ENCODE results near the gene CHD5.

CHD5 gene

DNA sequence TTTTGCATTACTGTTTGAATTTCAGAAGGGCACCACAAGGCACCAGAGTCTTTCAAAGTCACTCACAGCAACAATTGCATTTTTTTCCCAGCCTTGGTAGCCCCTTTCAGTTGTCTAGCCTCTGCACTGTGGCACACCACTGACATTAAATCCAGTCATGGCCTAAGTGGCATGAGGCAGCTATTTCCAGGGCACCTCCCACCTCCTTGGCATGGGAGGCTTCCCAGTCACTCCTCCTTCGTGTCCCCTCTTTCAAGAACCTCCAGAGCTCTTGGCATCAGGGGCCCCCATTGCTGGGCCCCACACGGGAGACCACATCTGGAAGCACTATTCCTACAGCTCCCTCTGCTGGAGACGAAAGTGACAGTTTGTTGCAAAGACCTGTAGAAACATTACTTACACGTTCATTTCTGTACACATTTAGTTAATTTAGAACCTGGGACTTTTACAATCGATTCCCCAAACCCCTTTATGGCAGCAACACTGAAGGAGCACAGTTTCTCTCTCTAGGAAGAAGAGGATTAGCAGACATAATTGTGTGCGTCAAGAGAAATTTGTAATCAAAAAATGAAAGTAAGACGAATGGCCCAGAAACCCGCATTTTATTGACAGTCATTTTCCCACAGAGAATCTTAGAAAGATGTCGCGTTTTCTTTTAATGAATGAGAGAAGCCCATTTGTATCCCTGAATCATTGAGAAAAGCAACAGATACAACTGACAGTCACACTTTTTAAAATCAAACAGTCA, 5.7 kb upstream of the CHD5 start:
- no peak overlapping the region for H3K4me3 Mint-ChIP-seq
- H3K27me3 Mint-ChIP-seq = no peaks in the 10 kb centered on the region
- H3K27ac Mint-ChIP-seq = no peak overlapping the region
- peaks cover 38% of the 10 kb centered on the region for H3K4me1 Mint-ChIP-seq (ENCODE audit: low read depth)
- H3K9me3 Mint-ChIP-seq (ENCODE audit: low read depth) = no peaks in the 10 kb centered on the region
- H3K36me3 Mint-ChIP-seq = peaks cover 5% of the 10 kb centered on the region

DNA sequence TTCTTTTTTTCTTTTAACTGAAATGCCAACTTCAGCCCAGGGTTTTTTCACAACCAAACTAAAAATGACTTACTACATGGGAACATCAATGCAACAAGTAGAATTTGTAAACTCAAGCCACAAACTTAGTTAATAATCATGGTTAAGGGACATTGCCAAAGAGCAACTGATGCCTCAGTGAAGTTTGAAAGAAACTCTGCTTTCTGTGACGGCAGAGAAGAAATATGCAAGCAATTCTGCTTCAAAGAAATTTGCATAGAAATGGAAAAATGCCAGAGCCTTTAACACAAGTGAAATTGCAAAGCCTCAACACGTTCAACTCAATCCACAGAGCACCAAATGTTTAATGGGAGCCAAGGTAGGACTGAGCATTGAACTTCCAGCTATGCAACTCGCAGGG, 5.0 kb upstream of the CHD5 start:
- Mint-ChIP-seq H3K27ac (peak overlapping the region; percentile 16), H3K9me3 (ENCODE audit: low read depth) (no peaks in the 10 kb centered on the region), H3K4me1 (ENCODE audit: low read depth) (peaks cover 39% of the 10 kb centered on the region), H3K36me3 (peaks cover 5% of the 10 kb centered on the region), H3K4me3 (no peak overlapping the region), H3K27me3 (no peaks in the 10 kb centered on the region)

DNA sequence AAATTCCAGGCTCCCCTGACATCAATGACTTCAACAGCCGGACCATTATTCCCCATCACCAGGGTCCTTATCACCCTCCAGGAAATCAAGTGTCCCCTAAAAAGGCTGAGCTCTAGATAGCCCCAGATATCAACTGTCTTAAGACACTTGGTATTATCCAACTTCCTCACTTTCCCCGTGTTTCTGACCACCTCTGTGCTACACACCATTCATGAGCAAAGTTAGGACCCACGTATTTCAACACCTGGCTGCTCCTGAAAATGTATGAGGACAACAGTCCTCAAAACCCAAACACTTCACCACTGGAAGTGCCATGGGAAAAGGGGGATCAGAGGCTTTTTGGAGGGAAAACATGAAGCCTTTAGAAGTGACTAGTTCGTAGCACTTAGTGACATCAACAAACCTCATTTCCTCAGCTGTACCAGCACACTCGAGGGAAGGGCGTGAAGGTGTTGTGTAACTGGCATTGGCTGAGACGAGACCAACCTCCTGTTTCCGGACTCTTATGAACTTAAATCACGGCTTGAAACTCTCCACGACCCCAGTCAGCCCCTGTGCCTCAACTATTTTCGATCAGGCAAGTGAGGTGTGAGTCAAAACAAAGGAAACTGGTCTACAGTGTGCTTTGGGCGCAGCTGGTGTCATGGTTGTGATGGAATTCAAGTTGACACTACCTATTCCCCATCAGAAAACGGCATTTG, 4.1 kb upstream of the CHD5 start:
- Mint-ChIP-seq H3K4me3 (no peak overlapping the region), H3K36me3 (peaks cover 5% of the 10 kb centered on the region), H3K9me3 (ENCODE audit: low read depth) (no peaks in the 10 kb centered on the region), H3K27me3 (no peaks in the 10 kb centered on the region), H3K4me1 (ENCODE audit: low read depth) (peaks cover 36% of the 10 kb centered on the region), H3K27ac (peak overlapping the region; percentile 28)

DNA sequence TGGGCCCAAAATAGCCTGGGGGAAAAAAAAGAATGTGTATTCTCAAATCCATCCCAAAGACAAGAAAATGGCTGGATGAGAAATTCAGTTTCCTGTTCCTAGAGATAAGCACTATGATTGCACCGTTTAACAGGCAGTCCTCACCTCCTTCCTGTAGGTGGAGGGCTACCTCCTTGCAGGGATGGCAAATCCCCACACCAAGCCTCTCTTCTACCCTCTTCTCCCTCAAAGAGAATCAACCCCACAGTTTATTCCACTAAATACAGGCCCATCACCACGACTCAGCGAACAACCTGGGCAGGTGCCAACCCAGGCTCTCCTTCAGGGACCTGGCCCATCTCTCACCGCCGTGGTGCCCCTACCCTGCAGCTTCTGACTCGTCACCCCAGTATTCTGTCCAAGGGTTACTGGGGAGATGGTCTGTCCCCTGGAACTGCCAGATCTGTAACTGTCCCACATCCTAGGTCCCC, 3.4 kb upstream of the CHD5 start:
- Mint-ChIP-seq H3K27ac (peak overlapping the region; percentile 28), H3K9me3 (ENCODE audit: low read depth) (no peaks in the 10 kb centered on the region), H3K4me3 (no peak overlapping the region), H3K4me1 (ENCODE audit: low read depth) (peaks cover 35% of the 10 kb centered on the region), H3K36me3 (peaks cover 2% of the 10 kb centered on the region), H3K27me3 (peaks cover 3% of the 10 kb centered on the region)

DNA sequence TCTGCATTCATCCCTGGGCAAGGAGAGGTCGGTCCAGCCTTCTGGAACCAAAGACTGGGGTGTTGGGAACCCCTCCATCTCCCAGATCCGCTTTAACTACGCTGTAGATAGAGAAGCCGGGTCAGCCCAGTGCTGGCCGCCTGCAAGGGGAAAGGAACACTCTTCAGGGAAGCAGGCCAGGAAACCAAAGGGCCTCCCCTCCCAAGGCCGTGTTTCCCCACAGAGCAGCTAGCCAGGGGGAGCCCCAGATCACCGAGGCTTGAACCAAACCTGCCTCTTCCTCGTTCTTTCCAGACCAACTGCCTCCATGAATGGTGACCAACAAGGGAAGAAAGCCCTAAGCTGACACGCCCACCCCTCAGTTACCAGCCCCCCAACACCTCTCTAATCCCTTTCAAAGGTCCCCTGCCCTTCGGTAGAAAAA, 1.2 kb upstream of the CHD5 start:
- H3K9me3 Mint-ChIP-seq (ENCODE audit: low read depth) = no peaks in the 10 kb centered on the region

DNA sequence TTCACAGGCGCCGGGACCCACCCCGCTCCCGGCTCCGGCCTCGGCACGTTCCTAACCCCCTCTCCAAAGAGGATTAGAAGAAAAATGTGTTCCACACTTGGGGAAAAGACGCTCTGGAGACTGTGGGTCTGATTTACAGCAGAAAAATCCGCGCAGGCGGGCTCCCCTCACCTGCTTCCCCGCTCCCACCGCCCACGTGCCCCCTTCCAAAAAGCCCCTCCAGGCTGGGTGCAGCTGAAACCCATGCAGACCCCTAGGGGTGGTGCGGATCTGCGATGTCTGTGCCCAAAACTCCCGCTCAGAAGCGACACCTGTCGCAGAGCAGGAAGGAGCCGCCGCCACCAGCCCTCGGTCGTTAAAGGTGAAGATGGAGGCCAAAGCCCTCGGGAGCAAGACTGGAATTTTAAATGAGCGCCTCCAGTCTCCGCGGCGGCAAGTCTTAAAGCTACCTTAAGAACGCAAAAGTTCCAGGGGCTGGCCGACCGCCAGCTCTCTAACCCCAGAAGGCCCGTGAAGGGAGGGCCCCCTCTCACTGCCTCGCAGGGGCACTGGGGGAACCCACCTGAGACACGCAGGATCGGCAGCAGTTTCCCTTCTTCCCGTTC, 688 bp upstream of the CHD5 start:
- H3K27me3 Mint-ChIP-seq = peaks cover 12% of the 10 kb centered on the region
- H3K4me3 Mint-ChIP-seq = peak overlapping the region; percentile 75
- peaks cover 2% of the 10 kb centered on the region for H3K36me3 Mint-ChIP-seq
- H3K4me1 Mint-ChIP-seq (ENCODE audit: low read depth) = peaks cover 31% of the 10 kb centered on the region
- H3K27ac Mint-ChIP-seq = no peak overlapping the region
- H3K9me3 Mint-ChIP-seq (ENCODE audit: low read depth) = no peaks in the 10 kb centered on the region

More for the DNA sequence above, 1.2 kb upstream of the CHD5 start:
- peaks cover 34% of the 10 kb centered on the region for H3K4me1 Mint-ChIP-seq (ENCODE audit: low read depth)
- H3K27me3 Mint-ChIP-seq = peaks cover 12% of the 10 kb centered on the region
- peaks cover 2% of the 10 kb centered on the region for H3K36me3 Mint-ChIP-seq
- H3K27ac Mint-ChIP-seq = no peak overlapping the region
- peak overlapping the region; percentile 75 for H3K4me3 Mint-ChIP-seq

DNA sequence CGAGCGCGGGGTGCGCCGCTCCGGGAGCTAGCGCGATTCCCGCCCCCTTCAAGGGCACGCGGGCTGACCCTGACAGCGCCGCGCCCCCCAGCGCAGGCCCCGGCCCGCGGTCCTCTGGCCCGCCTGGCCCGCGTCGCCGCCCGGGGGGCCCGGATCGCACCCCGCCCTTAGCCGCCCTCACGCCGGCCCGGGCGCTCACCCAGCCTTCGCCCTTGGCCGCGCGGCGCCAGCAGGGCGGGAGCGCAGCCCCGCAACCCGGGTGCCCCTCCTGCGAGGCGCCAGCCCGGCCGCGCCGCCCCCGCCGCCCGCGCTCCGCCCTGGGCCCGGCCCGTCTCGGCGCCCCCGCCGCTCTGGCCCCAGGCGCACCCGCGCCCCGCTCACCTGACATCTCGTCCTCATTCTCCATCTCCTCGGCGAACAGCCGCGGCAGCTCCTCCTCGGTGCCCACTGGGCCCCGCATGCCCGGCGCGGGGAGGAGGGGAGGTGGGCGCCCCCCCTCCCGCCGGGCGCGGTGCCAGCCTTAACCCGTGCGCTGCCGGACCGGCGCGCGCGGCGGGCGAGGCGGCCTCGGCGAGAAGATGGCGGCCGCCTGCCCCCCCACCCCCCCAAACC, 451 bp downstream of the CHD5 start:
- H3K27me3 Mint-ChIP-seq = peaks cover 12% of the 10 kb centered on the region

DNA sequence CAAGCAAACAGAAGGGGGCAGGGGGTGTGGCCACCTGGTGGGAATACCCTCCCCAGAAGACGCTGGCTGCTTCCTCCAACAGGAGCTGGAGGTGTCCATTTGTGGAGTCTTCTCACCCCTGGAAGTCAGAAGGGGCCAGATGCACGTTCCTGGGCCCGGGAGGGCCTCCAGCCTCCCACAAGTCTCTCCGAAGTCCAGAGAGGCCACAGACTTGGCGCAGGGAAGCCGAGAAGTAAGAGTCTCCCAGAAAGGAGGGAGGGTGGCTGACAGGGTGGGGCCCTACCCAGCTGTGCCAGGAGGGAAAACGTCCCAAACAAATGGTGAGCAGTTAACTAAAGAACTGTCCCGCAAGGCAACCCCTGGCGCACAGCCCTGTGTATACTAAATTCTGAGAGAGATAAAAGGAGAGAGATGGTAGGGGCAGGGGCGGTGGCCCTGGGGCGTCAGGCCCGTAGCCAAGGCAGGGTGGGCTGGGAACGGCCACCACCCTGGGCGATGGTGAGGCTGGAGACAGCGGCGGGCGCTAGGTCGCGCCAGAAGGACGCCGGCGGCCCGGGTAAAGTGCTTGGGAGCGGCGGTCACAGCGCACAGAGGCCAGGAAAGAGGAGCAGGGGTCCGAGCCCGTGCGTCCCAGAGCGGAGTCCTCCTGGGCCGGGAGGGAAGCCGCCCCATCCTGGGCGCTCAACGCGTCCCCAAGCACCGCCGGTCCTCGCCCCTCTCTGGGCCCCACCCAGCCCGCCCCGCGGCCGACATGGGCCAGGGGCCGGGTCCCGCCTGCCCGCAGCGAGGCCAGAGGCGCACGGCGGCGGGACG, 1.2 kb downstream of the CHD5 start:
- no peak overlapping the region for H3K27ac Mint-ChIP-seq
- H3K36me3 Mint-ChIP-seq = no peaks in the 10 kb centered on the region
- peaks cover 12% of the 10 kb centered on the region for H3K27me3 Mint-ChIP-seq
- H3K4me1 Mint-ChIP-seq (ENCODE audit: low read depth) = peaks cover 22% of the 10 kb centered on the region
- peak overlapping the region; percentile 78 for H3K4me3 Mint-ChIP-seq
- no peaks in the 10 kb centered on the region for H3K9me3 Mint-ChIP-seq (ENCODE audit: low read depth)

More for the DNA sequence above, 451 bp downstream of the CHD5 start:
- Mint-ChIP-seq H3K27ac (no peak overlapping the region), H3K36me3 (peaks cover 2% of the 10 kb centered on the region), H3K9me3 (ENCODE audit: low read depth) (no peaks in the 10 kb centered on the region), H3K4me1 (ENCODE audit: low read depth) (peaks cover 24% of the 10 kb centered on the region), H3K4me3 (no peak overlapping the region)

DNA sequence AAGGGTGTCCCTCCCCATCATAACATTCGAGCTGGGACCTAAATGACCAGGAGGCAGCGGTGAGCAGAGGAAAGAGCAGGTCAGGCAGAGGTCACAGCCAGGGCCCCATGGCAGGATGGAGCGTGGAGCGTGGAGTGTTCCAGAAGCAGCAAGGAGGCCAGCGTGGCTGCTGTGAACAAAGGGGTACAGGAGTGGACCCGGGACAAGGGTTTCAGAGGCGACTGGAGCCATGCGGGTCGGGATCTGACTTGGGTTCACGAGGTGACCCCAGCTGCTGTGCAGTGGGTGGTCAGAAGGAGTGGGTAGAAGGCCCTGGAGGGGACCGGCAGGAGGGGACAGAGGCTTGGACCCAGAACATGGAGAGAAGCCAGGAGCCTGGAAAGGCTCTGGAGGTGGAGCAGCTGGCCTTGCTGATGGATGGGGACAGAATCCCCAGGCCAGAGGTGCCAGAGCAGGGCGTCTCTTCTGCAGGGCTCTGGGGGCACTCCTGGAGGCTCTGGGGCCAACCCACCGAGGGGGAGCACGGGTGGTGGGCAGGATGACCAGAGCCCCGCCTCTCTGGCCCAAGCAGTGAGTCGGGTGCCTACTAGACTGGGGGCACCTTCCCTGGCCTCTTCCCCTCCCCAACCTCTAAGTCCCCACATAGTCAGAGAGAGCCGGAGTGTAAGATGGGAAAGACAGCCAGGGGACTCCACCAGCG, 2.3 kb downstream of the CHD5 start:
- H3K4me3 Mint-ChIP-seq = peak overlapping the region; percentile 6
- H3K27ac Mint-ChIP-seq = no peak overlapping the region
- H3K27me3 Mint-ChIP-seq = peaks cover 12% of the 10 kb centered on the region
- H3K9me3 Mint-ChIP-seq (ENCODE audit: low read depth) = no peaks in the 10 kb centered on the region
- no peaks in the 10 kb centered on the region for H3K36me3 Mint-ChIP-seq
- H3K4me1 Mint-ChIP-seq (ENCODE audit: low read depth) = peaks cover 21% of the 10 kb centered on the region

DNA sequence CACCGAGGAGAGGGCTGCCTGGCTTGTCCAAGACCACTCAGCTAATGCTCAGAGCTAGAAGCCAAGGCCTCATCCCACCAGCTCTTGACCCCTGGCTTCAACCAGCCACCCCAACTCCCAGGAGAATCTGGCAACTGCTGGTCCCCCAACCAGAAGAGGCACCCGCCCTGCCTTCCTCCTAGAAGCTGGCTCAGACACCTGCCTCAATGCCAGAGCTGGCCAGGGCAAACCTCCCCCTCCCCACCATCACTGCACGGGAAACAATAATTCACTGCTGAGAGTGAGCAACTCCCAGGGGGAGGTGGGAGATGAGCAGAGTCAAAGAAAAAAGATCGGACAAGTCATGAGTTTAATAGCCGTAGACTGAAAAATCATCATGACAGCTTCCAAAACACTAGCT, 3.3 kb downstream of the CHD5 start:
- Mint-ChIP-seq H3K36me3 (no peaks in the 10 kb centered on the region), H3K4me3 (no peak overlapping the region), H3K27me3 (peaks cover 12% of the 10 kb centered on the region), H3K27ac (no peak overlapping the region), H3K9me3 (ENCODE audit: low read depth) (no peaks in the 10 kb centered on the region), H3K4me1 (ENCODE audit: low read depth) (peaks cover 20% of the 10 kb centered on the region)

DNA sequence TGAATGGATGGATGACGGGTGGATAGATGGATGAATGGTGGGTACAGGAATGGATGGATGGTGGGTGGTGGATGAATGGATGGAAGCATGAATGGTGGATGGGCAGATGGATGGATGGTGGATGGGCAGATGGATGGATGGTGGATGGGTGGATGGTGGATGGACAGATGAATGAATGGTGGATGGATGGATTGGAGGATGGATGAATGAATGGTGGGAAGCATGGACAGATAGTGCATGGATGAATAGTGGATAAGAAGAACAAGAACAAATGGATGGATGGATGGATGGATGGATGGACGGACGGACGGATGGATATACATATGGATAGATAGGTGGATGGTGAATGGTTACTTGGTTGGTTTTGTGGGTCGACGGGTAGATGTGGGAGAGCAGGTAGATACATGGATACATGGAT, 4.7 kb downstream of the CHD5 start:
- H3K27ac Mint-ChIP-seq = no peak overlapping the region
- no peaks in the 10 kb centered on the region for H3K9me3 Mint-ChIP-seq (ENCODE audit: low read depth)
- no peaks in the 10 kb centered on the region for H3K36me3 Mint-ChIP-seq
- no peak overlapping the region for H3K4me3 Mint-ChIP-seq
- H3K4me1 Mint-ChIP-seq (ENCODE audit: low read depth) = peaks cover 9% of the 10 kb centered on the region
- peaks cover 16% of the 10 kb centered on the region for H3K27me3 Mint-ChIP-seq

DNA sequence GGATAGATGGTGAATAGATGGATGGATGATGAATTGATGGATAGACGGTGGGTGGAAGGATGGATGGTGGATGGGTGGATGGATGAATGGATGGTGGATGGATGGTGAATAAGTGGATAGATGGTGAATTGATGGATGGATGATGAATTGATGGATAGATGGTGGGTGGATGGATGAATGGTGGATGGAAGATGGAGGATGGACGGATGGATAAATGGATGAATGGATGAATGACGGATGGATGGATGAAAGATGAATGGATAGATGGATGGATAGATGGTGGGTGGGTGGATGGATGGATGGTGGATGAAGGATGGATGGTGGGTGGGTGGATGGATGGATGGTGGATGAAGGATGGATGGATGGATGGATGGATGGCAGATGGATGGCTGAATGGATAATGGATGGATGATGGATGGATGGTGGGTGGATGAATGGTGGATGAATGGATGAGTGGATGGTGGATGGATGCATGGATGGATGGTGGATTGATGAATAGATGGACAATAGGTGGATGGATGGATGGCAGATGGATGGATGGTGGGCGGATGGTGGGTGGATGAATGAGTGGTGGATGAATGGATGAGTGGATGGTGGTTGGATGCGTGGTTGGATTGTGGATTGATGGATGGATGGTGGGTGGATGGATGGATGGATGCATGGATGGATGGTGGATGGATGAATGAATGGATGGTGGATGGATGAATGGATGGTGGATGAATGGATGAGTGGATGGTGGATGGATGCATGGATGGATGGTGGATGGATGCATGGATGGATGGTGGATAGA, 5.3 kb downstream of the CHD5 start:
- no peak overlapping the region for H3K27ac Mint-ChIP-seq
- peaks cover 16% of the 10 kb centered on the region for H3K27me3 Mint-ChIP-seq
- no peaks in the 10 kb centered on the region for H3K36me3 Mint-ChIP-seq
- peaks cover 9% of the 10 kb centered on the region for H3K4me1 Mint-ChIP-seq (ENCODE audit: low read depth)
- H3K9me3 Mint-ChIP-seq (ENCODE audit: low read depth) = no peaks in the 10 kb centered on the region
- no peak overlapping the region for H3K4me3 Mint-ChIP-seq

DNA sequence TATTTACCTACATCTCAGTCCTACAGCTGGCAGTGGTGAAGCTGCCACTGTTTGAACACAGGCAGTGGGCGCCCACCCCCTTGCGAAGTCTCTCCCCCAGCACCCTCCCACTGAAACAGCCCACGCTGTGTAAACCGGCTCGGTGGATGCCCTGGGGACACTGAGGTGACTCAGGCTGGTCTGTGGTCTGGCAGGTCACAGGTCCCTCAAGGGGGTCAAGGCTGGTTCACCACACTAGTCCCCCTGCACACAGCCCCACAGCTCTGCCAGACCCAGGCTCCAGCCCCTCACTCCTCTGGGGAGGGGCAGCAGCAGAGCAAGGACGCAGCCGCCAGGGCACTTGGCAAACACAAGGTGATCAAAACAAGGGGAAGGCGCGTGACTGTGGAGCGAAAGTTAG, 7.6 kb downstream of the CHD5 start:
- Mint-ChIP-seq H3K36me3 (no peaks in the 10 kb centered on the region), H3K27ac (no peak overlapping the region), H3K9me3 (ENCODE audit: low read depth) (no peaks in the 10 kb centered on the region), H3K4me1 (ENCODE audit: low read depth) (peaks cover 4% of the 10 kb centered on the region), H3K4me3 (no peak overlapping the region), H3K27me3 (peaks cover 10% of the 10 kb centered on the region)

Measured in activated naive CD8-positive, alpha-beta T cell (primary cell).